IPS-NIHi7 (cell line): ENCODE results near the gene EYA2.

Experiments
- DNase-seq: peaks from one replicate; pipeline ENCODE4 v3.0.0; 2012; ENCODE audit warnings: mixed read lengths; ENCODE audit errors: extremely low spot score

Gene EYA2

GRCh38 chr20:47227119-47227518 is 332.5 kb downstream of the EYA2 start:
- DNase-seq = no peak

GRCh38 chr20:47227576-47227975 is 332.9 kb downstream of the EYA2 start:
- DNase-seq = no peak

GRCh38 chr20:47228654-47229053 is 334.0 kb downstream of the EYA2 start:
- DNase-seq = no peak

- DNase-seq = no peak
Observed at GRCh38 chr20:47230811-47231256, 336.2 kb downstream of the EYA2 start.

GRCh38 chr20:47231382-47232039 is 336.9 kb downstream of the EYA2 start:
- DNase-seq = no peak

GRCh38 chr20:47232518-47232917 is 337.9 kb downstream of the EYA2 start:
- no peak for DNase-seq

- no peak for DNase-seq
Observed at GRCh38 chr20:47233333-47234188, 338.9 kb downstream of the EYA2 start.

GRCh38 chr20:47235111-47235510 is 340.5 kb downstream of the EYA2 start:
- DNase-seq = no peak

- no peak for DNase-seq
Observed at GRCh38 chr20:47235853-47236638, 341.4 kb downstream of the EYA2 start.

GRCh38 chr20:47236639-47236900 is 341.9 kb downstream of the EYA2 start:
- no peak for DNase-seq

- no peak for DNase-seq
Observed at GRCh38 chr20:47237715-47238114, 343.1 kb downstream of the EYA2 start.
